OCI-LY3 (cell line): ENCODE results near the gene PLD1.

Experiments
- EZH2phosphoT487 ChIP-seq: fragments of 200-600 bp; shearing (Covaris generic); IDR thresholded peaks from 2 replicates; pipeline ENCODE4 v1.6.1; 2018; ENCODE audit warnings: antibody characterized with exemption, mixed run types, low read depth
- TF ChIP-seq, protein P1 (sequence below): fragments of 200-600, 300-600 bp; sonication (generic); IDR thresholded peaks from 2 replicates; pipeline ENCODE4 v1.5.1; 2014; ENCODE audit warnings: antibody characterized with exemption, low read length, low read depth

DNA sequence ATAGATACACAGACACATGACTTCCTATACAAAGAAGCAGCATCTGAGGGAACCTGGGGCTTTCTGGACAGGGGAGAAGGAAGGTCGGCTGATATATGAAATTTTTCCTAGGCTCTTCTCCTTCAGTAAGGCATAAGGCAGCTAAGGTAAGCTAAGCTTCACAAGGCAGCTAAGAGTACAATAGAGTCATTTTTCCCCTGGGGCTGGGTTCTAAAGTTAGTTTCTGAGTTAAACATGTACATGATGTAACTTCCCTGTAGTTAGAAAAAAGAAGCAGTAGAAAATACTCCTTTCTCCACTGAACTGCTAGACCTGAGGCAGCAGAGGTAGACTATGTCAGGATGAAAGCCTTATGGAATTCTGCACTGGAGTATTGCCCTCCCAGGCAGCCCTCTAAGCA is 109.6 kb downstream of the PLD1 start:
- TF ChIP-seq, protein P1, sequence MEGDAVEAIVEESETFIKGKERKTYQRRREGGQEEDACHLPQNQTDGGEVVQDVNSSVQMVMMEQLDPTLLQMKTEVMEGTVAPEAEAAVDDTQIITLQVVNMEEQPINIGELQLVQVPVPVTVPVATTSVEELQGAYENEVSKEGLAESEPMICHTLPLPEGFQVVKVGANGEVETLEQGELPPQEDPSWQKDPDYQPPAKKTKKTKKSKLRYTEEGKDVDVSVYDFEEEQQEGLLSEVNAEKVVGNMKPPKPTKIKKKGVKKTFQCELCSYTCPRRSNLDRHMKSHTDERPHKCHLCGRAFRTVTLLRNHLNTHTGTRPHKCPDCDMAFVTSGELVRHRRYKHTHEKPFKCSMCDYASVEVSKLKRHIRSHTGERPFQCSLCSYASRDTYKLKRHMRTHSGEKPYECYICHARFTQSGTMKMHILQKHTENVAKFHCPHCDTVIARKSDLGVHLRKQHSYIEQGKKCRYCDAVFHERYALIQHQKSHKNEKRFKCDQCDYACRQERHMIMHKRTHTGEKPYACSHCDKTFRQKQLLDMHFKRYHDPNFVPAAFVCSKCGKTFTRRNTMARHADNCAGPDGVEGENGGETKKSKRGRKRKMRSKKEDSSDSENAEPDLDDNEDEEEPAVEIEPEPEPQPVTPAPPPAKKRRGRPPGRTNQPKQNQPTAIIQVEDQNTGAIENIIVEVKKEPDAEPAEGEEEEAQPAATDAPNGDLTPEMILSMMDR, result no peak
- TF ChIP-seq EZH2phosphoT487, result no peak
